SK-N-SH treated with all-trans-retinoic acid at 6 μM for 48 hours (cell line): ENCODE results near the gene SLC10A1.

ENCODE experiments used
- ARNTL ChIP-seq: fragments of 450-650 bp; formaldehyde crosslinking; IDR thresholded peaks from 2 replicates; pipeline ENCODE4 v1.5.0; 2020; ENCODE audit warnings: low read depth, mild to moderate bottlenecking, moderate library complexity, borderline replicate concordance
- BACH2 ChIP-seq: fragments of 250-450 bp; sonication (Bioruptor Pico); IDR thresholded peaks from 2 replicates; pipeline ENCODE4 v1.9.0; 2021; ENCODE audit warnings: mild to moderate bottlenecking, borderline replicate concordance
- CREB5 ChIP-seq: fragments of 250-450 bp; sonication (Bioruptor Pico); IDR thresholded peaks from 2 replicates; pipeline ENCODE4 v1.5.1; 2020; ENCODE audit warnings: low read depth, mild to moderate bottlenecking, moderate library complexity
- CSDC2 ChIP-seq: fragments of 250-450 bp; sonication (Bioruptor Pico); IDR thresholded peaks from 2 replicates; pipeline ENCODE4 v1.5.0; 2020; ENCODE audit warnings: mild to moderate bottlenecking, moderate library complexity
- CSRNP3 ChIP-seq: fragments of 250-450 bp; sonication (Bioruptor Pico); IDR thresholded peaks from 2 replicates; pipeline ENCODE4 v1.5.1; 2021; ENCODE audit warnings: mild to moderate bottlenecking, moderate library complexity
- GLIS3 ChIP-seq: fragments of 250-450 bp; sonication (Bioruptor Pico); IDR thresholded peaks from 2 replicates; pipeline ENCODE4 v1.5.0; 2020; ENCODE audit warnings: mild to moderate bottlenecking, moderate library complexity
- ISL1 ChIP-seq: fragments of 250-450 bp; sonication (Bioruptor Pico); IDR thresholded peaks from 2 replicates; pipeline ENCODE4 v2.1.2; 2022; ENCODE audit warnings: mild to moderate bottlenecking, moderate library complexity
- OSR1 ChIP-seq: fragments of 250-450 bp; sonication (Bioruptor Pico); IDR thresholded peaks from 2 replicates; pipeline ENCODE4 v1.8.0; 2022; ENCODE audit warnings: moderate library complexity, mild to moderate bottlenecking, inconsistent platforms
- RARB ChIP-seq: fragments of 250-450 bp; sonication (Bioruptor Pico); IDR thresholded peaks from 2 replicates; pipeline ENCODE4 v1.8.0; 2021; ENCODE audit warnings: mild to moderate bottlenecking, moderate library complexity
- ZC3H10 ChIP-seq: fragments of 250-450 bp; sonication (Bioruptor Pico); IDR thresholded peaks from 2 replicates; pipeline ENCODE4 v1.5.1; 2021; ENCODE audit warnings: mild to moderate bottlenecking, moderate library complexity
- ZFP3 ChIP-seq: fragments of 250-450 bp; sonication (Bioruptor Pico); IDR thresholded peaks from 2 replicates; pipeline ENCODE4 v1.5.0; 2020; ENCODE audit warnings: mild to moderate bottlenecking, moderate library complexity

DNA sequence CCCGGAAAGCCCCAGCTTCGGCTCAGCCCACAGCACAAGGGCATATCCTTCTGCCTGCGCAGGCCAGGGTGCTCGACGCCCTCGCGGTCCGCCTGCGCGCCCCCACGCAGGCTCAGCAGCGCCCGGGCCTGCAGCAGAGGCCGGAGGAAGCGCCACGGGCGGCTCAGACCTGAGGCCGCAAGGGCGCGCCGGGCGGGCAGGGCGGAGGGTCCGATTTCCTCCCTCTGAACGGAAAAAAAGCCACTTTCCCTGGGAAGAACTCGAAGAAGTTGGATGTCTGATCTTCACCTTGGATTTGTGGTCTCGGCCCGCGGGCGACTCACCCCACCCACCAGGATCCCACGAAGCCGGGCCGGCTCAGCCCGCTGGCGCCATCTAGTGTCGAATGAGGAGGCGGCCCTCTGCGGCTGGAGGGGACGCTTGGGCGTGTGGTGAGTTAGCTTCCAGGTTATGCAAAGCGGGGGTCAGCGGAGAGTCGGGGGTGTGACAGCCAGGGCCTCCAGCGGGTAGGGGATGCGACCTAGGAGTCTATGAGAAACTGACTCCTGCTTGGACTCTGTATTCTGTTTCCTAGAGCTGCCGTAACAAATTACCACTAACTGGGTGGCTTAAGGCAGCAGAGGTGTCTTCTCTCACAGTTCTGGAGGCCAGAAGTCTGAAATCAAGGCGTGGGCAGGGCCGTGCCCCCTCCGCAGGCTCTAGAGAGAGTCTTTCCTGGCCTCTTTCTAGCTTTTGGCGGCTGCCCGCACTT, 70.1 kb downstream of the SLC10A1 start:
- TF ChIP-seq RARB (CRISPR knock-in tag): no peak
- no peak for TF ChIP-seq CSRNP3
- no peak for TF ChIP-seq CSDC2 (CRISPR knock-in tag)
- TF ChIP-seq OSR1 (CRISPR knock-in tag): no peak
- TF ChIP-seq ARNTL (CRISPR knock-in tag): no peak
- TF ChIP-seq ZC3H10: no peak
- TF ChIP-seq GLIS3 (CRISPR knock-in tag): no peak
- TF ChIP-seq CREB5: no peak
- no peak for TF ChIP-seq BACH2 (CRISPR knock-in tag)
- no peak for TF ChIP-seq ISL1 (CRISPR knock-in tag)
- TF ChIP-seq ZFP3 (CRISPR knock-in tag): no peak
